Activated T-helper 17 cell treated with anti-CD3 and anti-CD28 coated beads, Interleukin-2, amount 50 U/mL, for 72 hours (primary cell): ENCODE results near the gene FASTKD3. TPM values are rescaled to one million over a fixed set of nuclear protein-coding genes. Genes with fewer than 3 reads are reported as not detected.
"Not testable (repeated sequence)": the region's sequence is repeated elsewhere in the genome, so short reads cannot be mapped to it uniquely, and the experiment has no call there.

ENCODE experiments used
- ATAC-seq: fragments of 150-1000 bp; cut with Tn5 transposase; replicated peaks from 2 replicates; pipeline ENCODE4 v1.10.0; 2021; ENCODE audit warnings: mild to moderate bottlenecking, moderate library complexity
- H3K27ac Mint-ChIP-seq: one replicate; pipeline ENCODE4 v1.8.0; 2022; ENCODE audit warnings: mixed read lengths
- H3K27me3 Mint-ChIP-seq: one replicate; pipeline ENCODE4 v1.8.0; 2022; ENCODE audit warnings: mixed read lengths
- H3K36me3 Mint-ChIP-seq: one replicate; pipeline ENCODE4 v1.8.0; 2022; ENCODE audit warnings: low read depth, mild to moderate bottlenecking, mixed read lengths
- H3K4me1 Mint-ChIP-seq: one replicate; pipeline ENCODE4 v1.8.0; 2022; ENCODE audit warnings: mixed read lengths
- H3K4me3 Mint-ChIP-seq: one replicate; pipeline ENCODE4 v1.8.0; 2022; ENCODE audit warnings: mild to moderate bottlenecking, mixed read lengths
- H3K9me3 Mint-ChIP-seq: one replicate; pipeline ENCODE4 v1.8.0; 2022; ENCODE audit warnings: mixed read lengths
- total RNA-seq, 2 donors: library from RNA; stranded (reverse); gene quantifications; one replicate each; pipeline ENCODE4 v1.2.3, GENCODE V29; 2022

The FASTKD3 gene
- 10 to 100 TPM in 1 of 2 donors, 1 to 10 TPM in 1; 7.9 to 13.4 TPM for total RNA-seq

DNA sequence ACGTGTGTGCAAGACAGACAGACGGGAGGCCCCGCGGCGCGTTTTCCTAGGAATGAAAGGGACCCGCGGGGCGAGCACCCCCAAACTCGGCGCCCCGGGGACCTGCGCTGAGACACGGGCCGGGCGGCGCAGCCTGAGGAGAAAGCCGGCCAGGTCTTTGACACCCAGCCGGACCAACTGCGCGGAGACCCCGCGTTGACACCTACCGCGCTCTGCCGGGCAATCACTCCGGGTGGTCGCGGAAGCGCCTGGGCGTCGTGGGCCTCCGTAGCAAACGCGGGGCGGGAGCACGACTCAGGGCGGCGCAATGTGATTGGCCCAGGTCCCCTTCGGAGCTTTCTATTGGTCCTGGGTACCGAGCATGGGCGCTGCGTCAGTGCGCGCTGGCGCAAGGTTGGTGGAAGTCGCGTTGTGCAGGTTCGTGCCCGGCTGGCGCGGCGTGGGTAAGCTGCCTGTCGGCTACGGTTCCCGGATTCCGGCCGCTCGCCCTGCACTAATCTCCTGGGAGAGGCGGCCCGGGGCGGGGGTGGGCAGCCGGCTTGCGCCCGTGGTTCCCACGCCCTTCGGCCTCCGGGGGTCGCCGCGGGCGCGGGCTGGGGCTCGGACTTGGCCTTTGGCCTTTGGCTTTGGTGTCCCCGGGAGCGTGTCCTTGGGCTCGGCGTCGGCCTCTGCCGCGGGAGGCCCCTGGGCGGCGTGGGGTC, at the start of gene FASTKD3, which contains the start of gene MTRR:
Gene FASTKD3, minus strand, starts transcription at position 259 of the 701 bp plus-strand sequence. CDS start 948 bp downstream, outside the sequence.
Gene MTRR, plus strand, starts transcription at position 376 of the 701 bp plus-strand sequence. CDS start 1,647 bp downstream, outside the sequence.
- peaks cover 43% of the 10 kb centered on the region for H3K4me1 Mint-ChIP-seq
- no peaks in the 10 kb centered on the region for H3K9me3 Mint-ChIP-seq
- peak within 1 kb of the TSS; percentile 93 for H3K27ac Mint-ChIP-seq
- peak within 1 kb of the TSS; percentile 97 for H3K4me3 Mint-ChIP-seq
- peaks cover 78% of the 10 kb centered on the region for H3K36me3 Mint-ChIP-seq
- peak; percentile 98 for ATAC-seq
- H3K27me3 Mint-ChIP-seq = no peaks in the 10 kb centered on the region

DNA sequence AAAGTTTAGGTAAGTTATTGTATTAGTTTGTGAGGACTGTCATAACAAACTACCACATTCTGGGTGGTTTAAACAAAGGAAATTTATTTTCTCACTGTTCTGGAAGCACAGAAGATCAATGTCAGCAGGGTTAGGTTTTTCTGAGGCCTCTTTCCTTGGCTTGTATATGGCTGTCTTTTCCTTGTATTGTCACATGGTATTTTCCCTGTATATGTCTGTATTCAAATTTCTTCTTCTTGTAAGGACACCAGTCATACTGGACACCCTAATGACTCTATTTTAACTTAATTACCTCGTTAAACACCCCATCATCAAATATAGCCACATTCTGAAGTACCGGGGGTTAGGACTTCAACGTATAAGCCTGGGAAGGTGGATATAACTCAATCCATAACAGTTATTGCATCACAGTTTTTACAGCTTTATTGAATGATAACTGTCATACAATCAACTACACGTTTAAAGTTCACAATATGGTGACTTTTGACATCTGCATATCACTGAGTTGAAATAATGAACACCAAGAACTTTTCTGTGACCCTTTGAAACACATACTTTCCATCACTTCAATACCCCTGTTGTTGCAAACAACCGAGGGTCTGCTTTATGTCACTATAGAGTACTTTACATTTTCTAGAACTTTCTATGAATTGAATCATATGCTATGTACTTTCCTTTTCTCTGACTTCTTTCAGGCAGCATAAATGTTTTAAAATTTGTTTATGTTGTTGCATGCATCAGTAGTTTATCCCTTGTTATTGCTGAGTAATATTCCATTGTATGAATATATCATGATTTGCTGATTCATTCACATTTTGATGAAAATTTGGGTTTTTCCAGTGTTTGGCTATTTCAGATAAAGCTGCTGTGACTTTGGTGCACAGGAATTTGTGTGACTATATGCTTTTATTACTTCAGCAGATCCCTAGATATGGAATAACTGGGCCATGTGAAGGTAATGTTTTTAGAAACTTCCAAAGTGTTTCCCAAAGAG, 48.6 kb upstream of the FASTKD3 start:
- H3K36me3 Mint-ChIP-seq = no peaks in the 10 kb centered on the region
- no peak overlapping the region for H3K27ac Mint-ChIP-seq
- H3K9me3 Mint-ChIP-seq = peaks cover 9% of the 10 kb centered on the region
- no peaks in the 10 kb centered on the region for H3K4me1 Mint-ChIP-seq
- H3K27me3 Mint-ChIP-seq = peaks cover 9% of the 10 kb centered on the region
- no peak overlapping the region for H3K4me3 Mint-ChIP-seq
- ATAC-seq = no peak

GRCh38 chr5:7916171-7916804, 47.5 kb upstream of the FASTKD3 start:
- Mint-ChIP-seq H3K9me3 (peaks cover 9% of the 10 kb centered on the region), H3K4me1 (no peaks in the 10 kb centered on the region), H3K27ac (no peak overlapping the region), H3K4me3 (no peak overlapping the region), H3K36me3 (no peaks in the 10 kb centered on the region), H3K27me3 (peaks cover 9% of the 10 kb centered on the region)
- ATAC-seq = no peak

GRCh38 chr5:7911429-7911771, 42.6 kb upstream of the FASTKD3 start:
- not testable (repeated sequence) for ATAC-seq, H3K27me3 Mint-ChIP-seq, H3K27ac Mint-ChIP-seq, H3K4me1 Mint-ChIP-seq, H3K4me3 Mint-ChIP-seq
- H3K9me3 Mint-ChIP-seq = peaks cover 23% of the 10 kb centered on the region
- peaks cover 44% of the 10 kb centered on the region for H3K36me3 Mint-ChIP-seq

- Mint-ChIP-seq H3K27me3 (peaks cover 3% of the 10 kb centered on the region), H3K4me3 (no peak overlapping the region), H3K9me3 (peaks cover 23% of the 10 kb centered on the region), H3K36me3 (peaks cover 49% of the 10 kb centered on the region), H3K4me1 (no peaks in the 10 kb centered on the region), H3K27ac (no peak overlapping the region)
- no peak for ATAC-seq
Observed at GRCh38 chr5:7910738-7911428, 42.1 kb upstream of the FASTKD3 start.

DNA sequence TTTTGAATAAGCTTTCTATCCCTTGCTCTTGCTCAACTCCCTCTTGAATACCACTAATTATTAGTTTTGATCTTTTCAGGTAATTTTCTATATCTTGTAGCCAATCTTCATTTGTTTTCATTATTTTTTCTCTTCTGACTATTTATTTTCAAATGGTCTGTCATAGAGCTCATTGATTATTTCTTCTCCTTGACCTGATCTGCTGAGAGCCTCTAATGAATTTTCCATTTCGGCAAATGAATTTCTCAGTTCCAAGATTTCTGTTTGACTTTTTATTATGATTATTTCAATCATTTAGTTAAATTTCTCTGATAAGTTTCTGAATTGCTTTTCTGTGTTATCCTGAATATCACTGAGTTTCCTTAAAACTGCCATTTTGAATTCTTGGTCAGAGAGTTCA, 39.5 kb upstream of the FASTKD3 start:
- peaks cover 74% of the 10 kb centered on the region for H3K36me3 Mint-ChIP-seq
- peaks cover 2% of the 10 kb centered on the region for H3K4me1 Mint-ChIP-seq

DNA sequence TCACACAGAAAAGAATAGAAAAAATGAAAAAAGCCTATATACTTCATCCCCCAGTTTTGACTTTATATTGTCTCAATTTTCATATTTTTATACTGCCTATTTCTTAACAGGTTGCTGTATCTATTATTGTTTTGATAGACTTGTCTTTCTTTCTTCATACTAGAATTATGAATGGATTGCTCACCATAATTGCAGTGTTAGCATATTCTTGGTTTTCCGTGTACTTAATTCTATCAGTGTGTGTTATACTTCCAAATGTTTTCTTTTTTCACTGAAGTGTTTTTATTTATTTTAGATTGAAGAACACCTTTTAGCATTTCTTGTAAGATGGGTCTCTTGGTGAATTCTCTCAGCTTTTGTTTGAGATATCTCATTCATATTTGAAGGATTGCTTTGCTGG, 38.8 kb upstream of the FASTKD3 start:
- Mint-ChIP-seq H3K4me3 (no peak overlapping the region), H3K36me3 (peaks cover 81% of the 10 kb centered on the region), H3K27ac (no peak overlapping the region), H3K27me3 (no peaks in the 10 kb centered on the region), H3K9me3 (peaks cover 16% of the 10 kb centered on the region), H3K4me1 (peaks cover 6% of the 10 kb centered on the region)
- no peak for ATAC-seq

More for the DNA sequence above, 39.5 kb upstream of the FASTKD3 start:
- Mint-ChIP-seq H3K27ac (no peak overlapping the region), H3K4me3 (no peak overlapping the region), H3K27me3 (no peaks in the 10 kb centered on the region), H3K9me3 (peaks cover 23% of the 10 kb centered on the region)
- no peak for ATAC-seq

GRCh38 chr5:7904170-7904569, 35.3 kb upstream of the FASTKD3 start:
- H3K27me3 Mint-ChIP-seq = no peaks in the 10 kb centered on the region
- H3K4me1 Mint-ChIP-seq = peaks cover 14% of the 10 kb centered on the region
- H3K36me3 Mint-ChIP-seq = peaks cover 95% of the 10 kb centered on the region
- peaks cover 14% of the 10 kb centered on the region for H3K9me3 Mint-ChIP-seq
- peak; percentile 72 for ATAC-seq
- no peak overlapping the region for H3K4me3 Mint-ChIP-seq
- peak overlapping the region; percentile 11 for H3K27ac Mint-ChIP-seq

- Mint-ChIP-seq H3K27me3 (no peaks in the 10 kb centered on the region), H3K27ac (peak overlapping the region; percentile 35), H3K4me1 (peaks cover 22% of the 10 kb centered on the region), H3K9me3 (peaks cover 4% of the 10 kb centered on the region), H3K4me3 (no peak overlapping the region), H3K36me3 (peaks cover 95% of the 10 kb centered on the region)
- no peak for ATAC-seq
Observed at GRCh38 chr5:7902666-7903625, 34.1 kb upstream of the FASTKD3 start.

DNA sequence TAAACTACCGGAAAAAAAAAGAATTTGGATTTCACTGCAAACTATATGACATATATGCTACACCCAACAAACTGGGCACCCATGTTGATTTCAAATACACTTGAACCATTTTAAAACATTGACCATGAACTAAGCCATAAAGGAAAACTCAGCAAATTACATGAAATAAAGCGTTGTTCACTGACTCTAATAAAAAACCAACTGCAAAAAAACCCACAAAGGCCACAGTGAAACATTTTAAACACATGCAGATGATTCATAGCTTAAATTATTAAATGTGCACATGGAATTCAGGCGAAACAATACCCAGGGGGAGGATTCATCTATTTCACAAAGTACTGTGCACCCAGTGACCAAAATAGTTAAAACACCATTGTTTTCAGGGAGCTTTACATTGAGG, 33.4 kb upstream of the FASTKD3 start:
- no peak for ATAC-seq
- H3K4me3 Mint-ChIP-seq = no peak overlapping the region
- H3K36me3 Mint-ChIP-seq = peaks cover 95% of the 10 kb centered on the region
- H3K4me1 Mint-ChIP-seq = peaks cover 22% of the 10 kb centered on the region
- no peaks in the 10 kb centered on the region for H3K27me3 Mint-ChIP-seq
- H3K9me3 Mint-ChIP-seq = peaks cover 4% of the 10 kb centered on the region
- H3K27ac Mint-ChIP-seq = peak overlapping the region; percentile 35

- Mint-ChIP-seq H3K9me3 (no peaks in the 10 kb centered on the region), H3K4me1 (peaks cover 18% of the 10 kb centered on the region), H3K36me3 (peaks cover 98% of the 10 kb centered on the region), H3K27ac (peak overlapping the region; percentile 44), H3K4me3 (no peak overlapping the region), H3K27me3 (no peaks in the 10 kb centered on the region)
- ATAC-seq = peak; percentile 79
Observed at GRCh38 chr5:7897014-7897600, 28.3 kb upstream of the FASTKD3 start.

GRCh38 chr5:7894860-7895259, 26.0 kb upstream of the FASTKD3 start:
- Mint-ChIP-seq H3K9me3 (no peaks in the 10 kb centered on the region), H3K4me1 (peaks cover 15% of the 10 kb centered on the region), H3K36me3 (peaks cover 99% of the 10 kb centered on the region), H3K27me3 (no peaks in the 10 kb centered on the region), H3K27ac (peak overlapping the region; percentile 74), H3K4me3 (no peak overlapping the region)
- peak; percentile 81 for ATAC-seq

DNA sequence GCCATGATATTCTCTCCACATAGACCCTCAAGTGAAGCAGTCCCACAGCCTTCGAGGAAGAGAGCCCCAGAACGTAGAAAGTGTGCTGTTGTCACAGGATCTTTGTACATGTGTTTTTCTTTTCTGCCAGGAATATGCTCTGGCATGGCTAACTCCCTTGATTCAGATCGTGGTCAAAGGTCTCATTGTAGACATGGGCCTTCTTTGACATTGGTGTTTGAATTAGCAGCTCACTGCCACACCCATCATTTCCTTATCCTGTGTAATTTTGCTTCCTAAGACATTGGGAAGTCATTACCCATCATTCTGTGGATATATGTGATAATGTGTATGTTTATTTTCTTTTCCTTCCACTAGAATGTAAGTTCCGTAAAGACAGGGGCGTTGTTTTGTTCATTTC, 25.6 kb upstream of the FASTKD3 start:
- peak overlapping the region; percentile 74 for H3K27ac Mint-ChIP-seq
- peaks cover 15% of the 10 kb centered on the region for H3K4me1 Mint-ChIP-seq
- H3K27me3 Mint-ChIP-seq = no peaks in the 10 kb centered on the region
- no peak overlapping the region for H3K4me3 Mint-ChIP-seq
- H3K9me3 Mint-ChIP-seq = no peaks in the 10 kb centered on the region
- ATAC-seq = no peak
- peaks cover 99% of the 10 kb centered on the region for H3K36me3 Mint-ChIP-seq
